Activated CD8-positive, alpha-beta T cell treated with anti-CD3 and anti-CD28 coated beads, Interleukin-2, amount 10 ng/mL, durations not matched to agents 7 days and 5 days (primary cell): ENCODE data around the gene VIT. TPM values are rescaled to one million over a fixed set of nuclear protein-coding genes. Genes with fewer than 3 reads are reported as not detected.
A peak's percentile ranks its signal among the peaks of the same experiment; 100 is the strongest.

Experiments used
- ATAC-seq: fragments of 150-1000 bp; cut with Tn5 transposase; one replicate; pipeline ENCODE4 v1.10.0; 2021; ENCODE audit warnings: moderate library complexity
- CTCF ChIA-PET: fragments of 350-600 bp; sonication (Branson Sonifier 250); formaldehyde crosslinking; loops from one replicate; lab custom pipeline; 2021; ENCODE audit warnings: antibody characterized with exemption; lab: Charles Lee
- POLR2A ChIA-PET: fragments of 350-600 bp; sonication (Branson Sonifier 250); formaldehyde crosslinking; loops from one replicate; lab custom pipeline; 2021; ENCODE audit warnings: antibody characterized with exemption; lab: Charles Lee
- DNase-seq: peaks from one replicate; pipeline ENCODE4 v3.0.0-alpha.2; 2020
- H3K27ac Mint-ChIP-seq: one replicate; pipeline ENCODE4 v1.8.0; 2021; ENCODE audit warnings: mild to moderate bottlenecking, mixed read lengths
- H3K27me3 Mint-ChIP-seq: one replicate; pipeline ENCODE4 v1.8.0; 2021; ENCODE audit warnings: low read depth, mixed read lengths
- H3K36me3 Mint-ChIP-seq: one replicate; pipeline ENCODE4 v1.8.0; 2021; ENCODE audit warnings: low read depth, mixed read lengths
- H3K4me1 Mint-ChIP-seq: one replicate; pipeline ENCODE4 v1.8.0; 2021; ENCODE audit warnings: low read depth, mixed read lengths
- H3K4me3 Mint-ChIP-seq: one replicate; pipeline ENCODE4 v1.8.0; 2021; ENCODE audit warnings: mild to moderate bottlenecking, mixed read lengths
- H3K9me3 Mint-ChIP-seq: one replicate; pipeline ENCODE4 v1.8.0; 2022; ENCODE audit warnings: mixed read lengths; ENCODE audit not compliant: insufficient read depth
- total RNA-seq, 2 experiments: library from RNA; stranded (reverse); gene quantifications; one replicate each; pipeline ENCODE4 v1.2.3, GENCODE V29; 2021

Gene VIT
- total RNA-seq, 2 experiments from 2014 or later, result not detected

GRCh38 chr2:36750101-36750500 lies 53.6 kb downstream of the VIT start:
- Mint-ChIP-seq H3K27me3 (peaks cover 30% of the 10 kb centered on the region), H3K4me1 (no peaks in the 10 kb centered on the region), H3K36me3 (no peaks in the 10 kb centered on the region), H3K4me3 (no peak overlapping the region), H3K9me3 (no peaks in the 10 kb centered on the region), H3K27ac (no peak overlapping the region)
- CTCF ChIA-PET, result no interaction called here
- ATAC-seq, result no peak
- POLR2A ChIA-PET, result no interaction called here
- DNase-seq, result no peak

- Mint-ChIP-seq H3K27ac (no peak overlapping the region), H3K9me3 (no peaks in the 10 kb centered on the region), H3K4me1 (no peaks in the 10 kb centered on the region), H3K4me3 (no peak overlapping the region), H3K36me3 (no peaks in the 10 kb centered on the region), H3K27me3 (peaks cover 9% of the 10 kb centered on the region)
- ChIA-PET POLR2A (no interaction called here), CTCF (no interaction called here)
- DNase-seq, result no peak
- ATAC-seq, result no peak
Observed at GRCh38 chr2:36753706-36754221, 57.3 kb downstream of the VIT start.

- CTCF ChIA-PET, result interaction anchor here (0.7 kb wide), 1 partner anchor 1380 kb away, joined by 4 read pairs; no protein-coding TSS in a partner anchor
- no peaks in the 10 kb centered on the region for H3K36me3 Mint-ChIP-seq
- no peak for ATAC-seq
- no peak overlapping the region for H3K4me3 Mint-ChIP-seq
- no peak for DNase-seq
- H3K4me1 Mint-ChIP-seq, result no peaks in the 10 kb centered on the region
- H3K27me3 Mint-ChIP-seq, result peaks cover 10% of the 10 kb centered on the region
- POLR2A ChIA-PET, result no interaction called here
- H3K27ac Mint-ChIP-seq, result no peak overlapping the region
- H3K9me3 Mint-ChIP-seq, result no peaks in the 10 kb centered on the region
Observed at GRCh38 chr2:36754578-36754977, 58.1 kb downstream of the VIT start.

- Mint-ChIP-seq H3K9me3 (no peaks in the 10 kb centered on the region), H3K4me3 (no peak overlapping the region), H3K27me3 (peaks cover 7% of the 10 kb centered on the region), H3K36me3 (no peaks in the 10 kb centered on the region), H3K4me1 (no peaks in the 10 kb centered on the region), H3K27ac (no peak overlapping the region)
- ChIA-PET CTCF (interaction anchor here (0.7 to 1.0 kb wide), 2 partner anchors 29 to 920 kb away, joined by 3 to 5 read pairs; no protein-coding TSS in a partner anchor), POLR2A (no interaction called here)
- no peak for DNase-seq
- no peak for ATAC-seq
Observed at GRCh38 chr2:36756438-36756837, 59.9 kb downstream of the VIT start.

DNA sequence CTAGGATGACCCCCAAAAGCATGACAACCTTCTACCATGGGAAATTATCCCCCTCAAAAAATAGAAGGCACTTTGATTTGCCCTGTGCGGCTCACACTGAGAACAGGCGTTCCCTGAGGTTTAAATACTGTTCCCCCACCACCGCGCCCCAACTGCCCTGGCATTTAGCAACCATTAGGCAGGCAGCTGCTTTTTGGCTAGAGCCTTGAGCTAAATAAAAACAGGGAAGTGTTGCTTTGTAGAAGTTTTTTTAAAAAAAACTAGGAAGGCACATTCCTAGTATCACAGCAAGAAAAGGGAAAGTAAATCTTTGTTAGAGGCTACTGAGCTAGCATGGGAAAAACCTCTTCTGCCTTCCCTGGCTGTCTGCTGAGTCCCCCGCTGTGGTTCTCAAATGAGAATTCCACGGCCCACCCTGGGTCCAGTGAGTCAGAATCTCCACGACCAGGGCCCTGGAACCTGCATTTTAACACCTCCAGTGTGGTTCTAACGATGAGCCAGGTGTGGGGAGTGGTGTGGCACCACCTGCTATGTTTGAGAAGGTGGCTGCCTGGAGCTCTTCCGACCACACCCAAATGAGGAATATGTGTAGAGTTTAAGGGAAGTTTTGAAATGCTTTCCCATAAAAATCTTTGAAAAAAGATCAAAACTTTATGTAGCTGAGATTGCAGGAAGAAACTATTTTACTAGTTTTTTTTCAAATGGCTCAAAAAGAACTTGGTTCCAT lies 66.4 kb downstream of the VIT start:
- ATAC-seq (no peak), DNase-seq (no peak)
- H3K27ac Mint-ChIP-seq, result no peak overlapping the region
- H3K36me3 Mint-ChIP-seq, result no peaks in the 10 kb centered on the region
- ChIA-PET POLR2A (no interaction called here), CTCF (no interaction called here)
- no peak overlapping the region for H3K4me3 Mint-ChIP-seq
- H3K27me3 Mint-ChIP-seq, result peaks cover 7% of the 10 kb centered on the region
- H3K9me3 Mint-ChIP-seq, result no peaks in the 10 kb centered on the region
- no peaks in the 10 kb centered on the region for H3K4me1 Mint-ChIP-seq

- Mint-ChIP-seq H3K27ac (no peak overlapping the region), H3K4me3 (no peak overlapping the region), H3K9me3 (no peaks in the 10 kb centered on the region), H3K4me1 (no peaks in the 10 kb centered on the region), H3K36me3 (no peaks in the 10 kb centered on the region), H3K27me3 (peaks cover 2% of the 10 kb centered on the region)
- ChIA-PET CTCF (interaction anchor here (1.4 kb wide), 1 partner anchor 12 kb away, joined by 3 read pairs; no protein-coding TSS in a partner anchor), POLR2A (no interaction called here)
- no peak for ATAC-seq
- DNase-seq, result no peak
Observed at GRCh38 chr2:36769106-36769505, 72.6 kb downstream of the VIT start.

GRCh38 chr2:36770542-36771287 lies 74.2 kb downstream of the VIT start:
- Mint-ChIP-seq H3K4me3 (no peak overlapping the region), H3K27me3 (peaks cover 3% of the 10 kb centered on the region), H3K27ac (no peak overlapping the region), H3K36me3 (no peaks in the 10 kb centered on the region), H3K9me3 (no peaks in the 10 kb centered on the region), H3K4me1 (no peaks in the 10 kb centered on the region)
- CTCF ChIA-PET, result interaction anchor here (1.0 to 1.7 kb wide), 8 partner anchors 8 to 31 kb away, joined by 3 to 12 read pairs (median 4); no protein-coding TSS in a partner anchor
- DNase-seq (peak; percentile 51), ATAC-seq (peak; percentile 64)
- POLR2A ChIA-PET, result no interaction called here

DNA sequence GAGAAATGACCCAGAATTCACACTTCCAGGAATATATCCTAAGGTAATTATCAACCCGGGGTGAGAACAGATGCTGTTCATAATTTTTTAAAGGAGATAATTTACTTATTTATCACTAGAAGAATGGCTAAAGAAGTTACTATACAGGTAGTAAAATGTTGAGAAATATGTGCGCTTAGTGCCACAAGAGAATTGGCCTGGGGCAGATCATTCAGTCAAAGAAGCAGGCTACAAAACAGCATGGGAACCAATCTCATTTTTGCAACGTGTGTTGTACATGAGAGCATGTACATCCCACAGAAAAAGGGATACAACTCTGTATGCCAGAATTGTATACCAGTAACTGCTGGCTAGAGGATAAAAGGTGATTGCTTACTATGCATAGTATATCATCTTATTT lies 75.2 kb downstream of the VIT start:
- Mint-ChIP-seq H3K27me3 (peaks cover 3% of the 10 kb centered on the region), H3K36me3 (no peaks in the 10 kb centered on the region), H3K27ac (no peak overlapping the region), H3K4me3 (no peak overlapping the region), H3K9me3 (no peaks in the 10 kb centered on the region), H3K4me1 (no peaks in the 10 kb centered on the region)
- DNase-seq (no peak), ATAC-seq (no peak)
- ChIA-PET POLR2A (no interaction called here), CTCF (interaction anchor here (1.1 kb wide), 1 partner anchor 9 kb away, joined by 3 read pairs; no protein-coding TSS in a partner anchor)

- CTCF ChIA-PET, result interaction anchor here (1.6 kb wide), 1 partner anchor 11 kb away, joined by 6 read pairs; no protein-coding TSS in a partner anchor
- Mint-ChIP-seq H3K9me3 (no peaks in the 10 kb centered on the region), H3K27me3 (peaks cover 3% of the 10 kb centered on the region), H3K4me1 (no peaks in the 10 kb centered on the region), H3K36me3 (no peaks in the 10 kb centered on the region), H3K4me3 (no peak overlapping the region), H3K27ac (no peak overlapping the region)
- ATAC-seq, result no peak
- DNase-seq, result no peak
- POLR2A ChIA-PET, result no interaction called here
Observed at GRCh38 chr2:36773947-36774346, 77.4 kb downstream of the VIT start.

GRCh38 chr2:36775261-36775660 lies 78.8 kb downstream of the VIT start:
- ATAC-seq, result no peak
- ChIA-PET CTCF (interaction anchor here (1.6 to 2.4 kb wide), 2 partner anchors 10 kb away, joined by 6 to 13 read pairs; no protein-coding TSS in a partner anchor), POLR2A (no interaction called here)
- DNase-seq, result no peak
- H3K27ac Mint-ChIP-seq, result no peak overlapping the region
- H3K27me3 Mint-ChIP-seq, result peaks cover 3% of the 10 kb centered on the region
- no peaks in the 10 kb centered on the region for H3K9me3 Mint-ChIP-seq
- H3K36me3 Mint-ChIP-seq, result no peaks in the 10 kb centered on the region
- H3K4me1 Mint-ChIP-seq, result no peaks in the 10 kb centered on the region
- H3K4me3 Mint-ChIP-seq, result no peak overlapping the region

GRCh38 chr2:36775806-36776205 lies 79.3 kb downstream of the VIT start:
- Mint-ChIP-seq H3K27ac (no peak overlapping the region), H3K4me1 (no peaks in the 10 kb centered on the region), H3K27me3 (peaks cover 3% of the 10 kb centered on the region), H3K9me3 (no peaks in the 10 kb centered on the region), H3K4me3 (no peak overlapping the region), H3K36me3 (no peaks in the 10 kb centered on the region)
- no peak for DNase-seq
- ChIA-PET POLR2A (no interaction called here), CTCF (interaction anchor here (0.6 to 2.4 kb wide), 2 partner anchors 9 to 13 kb away, joined by 3 to 13 read pairs; no protein-coding TSS in a partner anchor)
- ATAC-seq, result no peak
